Embryonic facial prominence (tissue), 1 donor: ENCODE measurements around the gene SGPL1.
"Not testable (repeated sequence)": the region's sequence is repeated elsewhere in the genome, so short reads cannot be mapped to it uniquely, and the experiment has no call there.

Experiments used
- DNase-seq: peaks from one replicate; pipeline ENCODE4 v3.0.0-alpha.2; 2016; ENCODE audit errors: extremely low spot score

Gene SGPL1

GRCh38 chr10:70843333-70843732, 27.6 kb downstream of the SGPL1 start:
- DNase-seq: no peak

- DNase-seq: no peak
These were observed 28.2 kb downstream of the SGPL1 start for GRCh38 chr10:70843776-70844489.

GRCh38 chr10:70845256-70845655, 29.5 kb downstream of the SGPL1 start:
- DNase-seq: no peak

GRCh38 chr10:70845816-70846215, 30.1 kb downstream of the SGPL1 start:
- DNase-seq: no peak

- no peak for DNase-seq
These were observed 31.0 kb downstream of the SGPL1 start for GRCh38 chr10:70846795-70847194.

GRCh38 chr10:70847659-70848360, 32.1 kb downstream of the SGPL1 start:
- no peak for DNase-seq

GRCh38 chr10:70849582-70850016, 33.9 kb downstream of the SGPL1 start:
- DNase-seq: no peak

- DNase-seq: no peak
These were observed 34.3 kb downstream of the SGPL1 start for GRCh38 chr10:70850097-70850496.

- DNase-seq: no peak
These were observed 36.1 kb downstream of the SGPL1 start for GRCh38 chr10:70851597-70852475.

- no peak for DNase-seq
These were observed 37.3 kb downstream of the SGPL1 start for GRCh38 chr10:70853038-70853437.

GRCh38 chr10:70853457-70853856, 37.7 kb downstream of the SGPL1 start:
- DNase-seq: no peak

- DNase-seq: no peak
These were observed 40.7 kb downstream of the SGPL1 start for GRCh38 chr10:70856454-70856853.

GRCh38 chr10:70858759-70859158, 43.0 kb downstream of the SGPL1 start:
- no peak for DNase-seq

GRCh38 chr10:70861495-70862197, 45.9 kb downstream of the SGPL1 start:
- DNase-seq: not testable (repeated sequence)

GRCh38 chr10:70863470-70864160, 47.9 kb downstream of the SGPL1 start:
- DNase-seq: no peak

- no peak for DNase-seq
These were observed 49.2 kb downstream of the SGPL1 start for GRCh38 chr10:70864935-70865334.

- DNase-seq: no peak
These were observed 50.7 kb downstream of the SGPL1 start for GRCh38 chr10:70866424-70866823.

GRCh38 chr10:70872291-70872690, 56.5 kb downstream of the SGPL1 start:
- no peak for DNase-seq

- no peak for DNase-seq
These were observed 58.3 kb downstream of the SGPL1 start for GRCh38 chr10:70874061-70874460.

- no peak for DNase-seq
These were observed 63.5 kb downstream of the SGPL1 start for GRCh38 chr10:70879207-70879606.

- DNase-seq: no peak
These were observed 64.4 kb downstream of the SGPL1 start for GRCh38 chr10:70880077-70880534.
